OCI-LY7 (cell line): Measurements from ENCODE around the gene ADD1. TPM values are rescaled to one million over a fixed set of nuclear protein-coding genes. Genes with fewer than 3 reads are reported as not detected.

ENCODE experiments used
- BruUV-seq: library from RNA; stranded (reverse); fragments of 400-500 nt; replicated peaks from 2 replicates; lab custom pipeline; 2021; lab: Mats Ljungman, UMichigan
- CTCF ChIA-PET: fragments of 300-600 bp; sonication (Branson Sonifier 250); formaldehyde crosslinking; loops from one replicate; lab custom pipeline; 2022; ENCODE audit warnings: antibody characterized with exemption; ENCODE audit not compliant: unreplicated experiment; lab: Charles Lee
- POLR2A ChIA-PET: fragments of 300-600 bp; sonication (Branson Sonifier 250); formaldehyde crosslinking; loops from one replicate; lab custom pipeline; 2022; ENCODE audit warnings: antibody characterized with exemption; lab: Charles Lee
- DNase-seq: peaks from one replicate; pipeline ENCODE4 v3.0.0-alpha.2; 2015; ENCODE audit warnings: low spot score
- H2AFZ ChIP-seq: fragments of 200-600 bp; sonication (generic), shearing (Covaris generic); 2 replicates; pipeline ENCODE4 v1.6.1; 2014; ENCODE audit warnings: mild to moderate bottlenecking, antibody characterized with exemption, low read length, moderate library complexity
- H3K27ac ChIP-seq: fragments of 200-600 bp; sonication (generic); 2 replicates; pipeline ENCODE4 v1.5.1; 2014; ENCODE audit warnings: mixed run types, low read depth, mild to moderate bottlenecking, moderate library complexity, low read length, inconsistent platforms; ENCODE audit not compliant: poor library complexity, severe bottlenecking
- H3K36me3 ChIP-seq: fragments of 200-600 bp; sonication (generic); 2 replicates; pipeline ENCODE4 v1.6.1; 2014; ENCODE audit warnings: mild to moderate bottlenecking, antibody characterized with exemption, low read length, moderate library complexity, mixed read lengths; ENCODE audit not compliant: insufficient read depth
- H3K4me1 ChIP-seq: fragments of 200-600 bp; sonication (generic); 2 replicates; pipeline ENCODE4 v1.5.1; 2014; ENCODE audit warnings: mild to moderate bottlenecking, low read length; ENCODE audit not compliant: insufficient read depth, poor library complexity, severe bottlenecking
- H3K4me2 ChIP-seq: fragments of 200-600 bp; sonication (generic); 2 replicates; pipeline ENCODE4 v1.6.1; 2014; ENCODE audit warnings: mild to moderate bottlenecking, low read length
- H3K4me3 ChIP-seq: fragments of 200-600 bp; sonication (generic); 2 replicates; pipeline ENCODE4 v1.5.1; 2014; ENCODE audit warnings: mild to moderate bottlenecking, low read depth, low read length; ENCODE audit not compliant: poor library complexity, severe bottlenecking
- H3K79me2 ChIP-seq: fragments of 200-600 bp; sonication (generic); 2 replicates; pipeline ENCODE4 v1.6.1; 2016; ENCODE audit warnings: low read depth, mild to moderate bottlenecking, low read length, moderate library complexity, mixed read lengths; ENCODE audit not compliant: insufficient read depth
- H3K9me2 ChIP-seq: fragments of 200-600 bp; sonication (generic); 2 replicates; pipeline ENCODE4 v1.6.1; 2016; ENCODE audit warnings: mild to moderate bottlenecking, low read length, mixed read lengths; ENCODE audit not compliant: insufficient read depth
- H3K9me3 ChIP-seq: fragments of 200-600 bp; sonication (generic); 2 replicates; pipeline ENCODE4 v1.6.1; 2014; ENCODE audit warnings: mild to moderate bottlenecking, mixed run types, low read length, mixed read lengths
- H4K20me1 ChIP-seq: fragments of 200-600 bp; sonication (generic); 2 replicates; pipeline ENCODE4 v1.6.1; 2014; ENCODE audit warnings: mild to moderate bottlenecking, antibody characterized with exemption, low read length, moderate library complexity, mixed read lengths; ENCODE audit not compliant: insufficient read depth
- CTCF ChIP-seq: fragments of 200-600 bp; sonication (generic); conservative IDR thresholded peaks from 2 replicates; pipeline ENCODE4 v1.5.1; 2014; ENCODE audit warnings: mild to moderate bottlenecking, antibody characterized with exemption, low read length, moderate library complexity, mixed read lengths
- EZH2phosphoT487 ChIP-seq: fragments of 200-600 bp; sonication (generic); IDR thresholded peaks from 2 replicates; pipeline ENCODE4 v1.6.1; 2018; ENCODE audit warnings: low read depth, borderline replicate concordance, mild to moderate bottlenecking, mixed run types, antibody characterized with exemption, low read length, moderate library complexity, mixed read lengths
- intact Hi-C: fragments of 100-400 bp; cut with micrococcal nuclease; formaldehyde crosslinking; loops from one replicate; pipeline ENCODE4 v1.10.0; 2022; ENCODE audit not compliant: unreplicated experiment
- total RNA-seq, 2 experiments: library from RNA; depleted of rRNA in 1 of 2; stranded (reverse); fragments of >200 nt in 1 of 2; shearing (Covaris generic) in 1 of 2; gene quantifications; 2 replicates each; pipeline ENCODE4 v1.2.3, GENCODE V29; 2014 to 2022

The ADD1 gene
- total RNA-seq, 2 experiments from 2014 or later = 85.3 to 108 TPM

DNA sequence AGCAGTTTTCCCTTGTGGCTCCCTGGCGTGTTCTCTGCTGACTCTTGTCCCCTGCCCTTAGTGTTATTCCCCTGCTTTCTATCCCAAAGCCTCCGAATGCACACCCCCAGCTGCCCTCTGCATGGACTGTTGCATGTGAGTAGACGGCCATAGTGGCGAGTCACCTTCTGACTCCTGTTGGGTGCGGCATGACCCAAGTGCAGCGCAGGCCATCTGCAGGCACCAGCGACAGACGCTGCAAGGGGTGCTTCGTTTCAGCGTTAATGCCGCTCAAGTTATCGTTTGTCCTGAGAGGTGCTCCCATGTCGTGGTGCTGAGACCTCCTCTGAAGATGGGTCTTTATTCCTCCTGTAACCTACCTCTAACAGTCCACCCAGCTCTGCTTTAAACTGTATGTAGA, 61.9 kb downstream of the ADD1 start:
- Histone ChIP-seq H3K9me2 (no peaks in the 10 kb centered on the region), H3K79me2 (no peaks in the 10 kb centered on the region), H4K20me1 (no peaks in the 10 kb centered on the region), H3K36me3 (peaks cover 34% of the 10 kb centered on the region; the same call in 1 of the 2 replicates), H3K4me1 (no peaks in the 10 kb centered on the region), H3K27ac (no peak overlapping the region), H3K9me3 (no peaks in the 10 kb centered on the region), H3K4me3 (no peak overlapping the region), H2AFZ (no peak overlapping the region), H3K4me2 (no peak overlapping the region)
- DNase-seq = no peak
- intact Hi-C loops = no loop called here
- POLR2A ChIA-PET = no interaction called here
- no TSS peak for BruUV-seq
- TF ChIP-seq CTCF = no peak
- CTCF ChIA-PET = no interaction called here

DNA sequence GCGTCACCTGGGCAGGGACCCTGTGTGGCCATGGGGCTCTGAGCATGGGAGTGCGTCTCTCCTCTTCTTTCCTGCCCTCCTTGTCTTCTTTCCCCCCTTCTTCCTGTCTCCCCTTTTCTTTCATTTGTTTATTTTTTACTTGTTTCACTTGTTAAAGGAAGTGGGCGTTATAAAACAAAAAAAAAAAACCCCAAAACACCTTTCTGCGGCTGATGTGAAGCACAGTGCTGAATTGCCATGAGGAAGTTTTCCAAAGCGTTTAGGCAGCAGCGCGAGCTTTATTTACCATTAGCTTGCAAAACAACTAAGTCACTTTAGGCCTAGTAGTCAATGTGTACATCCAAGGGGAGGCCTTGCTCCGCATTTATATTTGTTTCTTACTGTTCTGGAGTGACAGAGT, 62.6 kb downstream of the ADD1 start:
- Histone ChIP-seq H3K27ac (no peak overlapping the region), H2AFZ (no peak overlapping the region)

DNA sequence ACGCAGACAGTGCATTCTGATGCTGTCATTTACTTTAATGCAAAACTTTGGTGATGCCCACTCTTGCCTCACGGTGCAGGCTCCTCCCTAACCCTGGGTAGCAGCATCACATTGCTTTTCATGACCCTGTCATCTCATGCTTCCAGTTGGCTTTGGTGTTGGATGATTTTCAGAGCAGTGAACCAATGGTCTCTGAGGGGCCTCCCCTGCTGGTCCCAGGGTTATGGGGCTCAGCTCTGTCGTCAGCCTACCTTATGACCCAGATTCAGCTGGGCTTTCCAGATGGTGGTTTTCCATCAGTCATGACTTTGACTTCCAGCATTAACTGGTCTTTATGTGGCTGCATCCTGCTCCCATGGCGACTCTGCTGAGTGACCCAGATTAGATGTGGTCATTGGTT, 63.6 kb downstream of the ADD1 start:
- Histone ChIP-seq H4K20me1 (no peaks in the 10 kb centered on the region), H3K4me2 (no peak overlapping the region), H3K9me3 (no peaks in the 10 kb centered on the region), H3K9me2 (no peaks in the 10 kb centered on the region), H2AFZ (no peak overlapping the region), H3K4me3 (no peak overlapping the region), H3K4me1 (no peaks in the 10 kb centered on the region), H3K36me3 (peaks cover 35% of the 10 kb centered on the region; the same call in 1 of the 2 replicates), H3K79me2 (no peaks in the 10 kb centered on the region), H3K27ac (no peak overlapping the region)
- BruUV-seq = no TSS peak
- ChIA-PET POLR2A (no interaction called here), CTCF (no interaction called here)
- TF ChIP-seq CTCF (no peak), EZH2phosphoT487 (no peak)
- DNase-seq = no peak
- intact Hi-C loops = no loop called here

More for the DNA sequence above, 62.6 kb downstream of the ADD1 start:
- TF ChIP-seq EZH2phosphoT487 (no peak), CTCF (no peak)
- CTCF ChIA-PET = no interaction called here
- H4K20me1 ChIP-seq = no peaks in the 10 kb centered on the region
- DNase-seq = no peak
- peaks cover 35% of the 10 kb centered on the region; the same call in 1 of the 2 replicates for H3K36me3 ChIP-seq
- no TSS peak for BruUV-seq
- no peak overlapping the region for H3K4me3 ChIP-seq
- POLR2A ChIA-PET = no interaction called here
- no peak overlapping the region for H3K4me2 ChIP-seq
- no peaks in the 10 kb centered on the region for H3K9me3 ChIP-seq
- no peaks in the 10 kb centered on the region for H3K9me2 ChIP-seq
- intact Hi-C loops = no loop called here
- no peaks in the 10 kb centered on the region for H3K79me2 ChIP-seq
- H3K4me1 ChIP-seq = no peaks in the 10 kb centered on the region
